Measurements from ENCODE around the gene SPTB. TPM values are rescaled to one million over a fixed set of nuclear protein-coding genes. Genes with fewer than 3 reads are reported as not detected.

The SPTB gene
- polyA plus RNA-seq, 1 experiment = 0.01 TPM

DNA sequence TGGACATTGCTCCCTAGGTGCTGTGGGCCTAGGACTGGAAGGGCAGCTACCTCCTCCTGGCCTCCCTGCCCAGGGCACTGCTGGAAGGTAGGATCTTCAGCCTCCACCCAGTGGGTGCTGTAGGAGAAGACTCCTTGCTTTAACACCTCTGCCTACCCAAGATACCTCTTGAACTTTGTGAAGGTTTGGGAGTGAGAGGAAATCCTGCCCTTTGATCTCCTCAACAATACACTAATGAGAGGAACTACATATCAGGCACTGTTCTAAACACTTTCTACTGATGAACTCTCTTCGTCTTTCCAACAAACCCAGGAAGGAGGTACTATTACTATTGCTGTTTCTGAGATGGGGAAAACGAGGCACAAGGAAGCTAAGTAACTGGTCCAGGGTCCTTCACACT, 108.5 kb downstream of the SPTB start:
- no peak for DNase-seq (ENCODE audit: low read depth, low spot score)
- TF ChIP-seq, protein P1, sequence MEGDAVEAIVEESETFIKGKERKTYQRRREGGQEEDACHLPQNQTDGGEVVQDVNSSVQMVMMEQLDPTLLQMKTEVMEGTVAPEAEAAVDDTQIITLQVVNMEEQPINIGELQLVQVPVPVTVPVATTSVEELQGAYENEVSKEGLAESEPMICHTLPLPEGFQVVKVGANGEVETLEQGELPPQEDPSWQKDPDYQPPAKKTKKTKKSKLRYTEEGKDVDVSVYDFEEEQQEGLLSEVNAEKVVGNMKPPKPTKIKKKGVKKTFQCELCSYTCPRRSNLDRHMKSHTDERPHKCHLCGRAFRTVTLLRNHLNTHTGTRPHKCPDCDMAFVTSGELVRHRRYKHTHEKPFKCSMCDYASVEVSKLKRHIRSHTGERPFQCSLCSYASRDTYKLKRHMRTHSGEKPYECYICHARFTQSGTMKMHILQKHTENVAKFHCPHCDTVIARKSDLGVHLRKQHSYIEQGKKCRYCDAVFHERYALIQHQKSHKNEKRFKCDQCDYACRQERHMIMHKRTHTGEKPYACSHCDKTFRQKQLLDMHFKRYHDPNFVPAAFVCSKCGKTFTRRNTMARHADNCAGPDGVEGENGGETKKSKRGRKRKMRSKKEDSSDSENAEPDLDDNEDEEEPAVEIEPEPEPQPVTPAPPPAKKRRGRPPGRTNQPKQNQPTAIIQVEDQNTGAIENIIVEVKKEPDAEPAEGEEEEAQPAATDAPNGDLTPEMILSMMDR (IDR thresholded peaks at IDR 0.05; ENCODE audit: low read depth, low read length) = no peak
- H3K9me3 ChIP-seq (ENCODE audit: control insufficient read depth, insufficient read depth, low read length) = peaks cover 24% of the 10 kb centered on the region
- ChIA-PET CTCF (interaction anchor here (1.5 kb wide), 1 partner anchor 52 kb away, joined by 4 read pairs; no protein-coding TSS in a partner anchor), POLR2A (no interaction called here)
- peaks cover 41% of the 10 kb centered on the region for H3K27me3 ChIP-seq (ENCODE audit: control insufficient read depth, insufficient read depth, low read length)
- H3K27ac ChIP-seq (ENCODE audit: low read depth, low read length) = no peak overlapping the region
- no peak overlapping the region for H3K4me3 ChIP-seq (ENCODE audit: low read depth, low read length)

- H3K27me3 ChIP-seq (ENCODE audit: control insufficient read depth, insufficient read depth, low read length) = peaks cover 39% of the 10 kb centered on the region
- CTCF ChIA-PET = interaction anchor here (1.5 kb wide), 1 partner anchor 52 kb away, joined by 4 read pairs; no protein-coding TSS in a partner anchor
- peaks cover 24% of the 10 kb centered on the region for H3K9me3 ChIP-seq (ENCODE audit: control insufficient read depth, insufficient read depth, low read length)
- TF ChIP-seq, protein P1 (IDR thresholded peaks at IDR 0.05; ENCODE audit: low read depth, low read length) = no peak
- H3K27ac ChIP-seq (ENCODE audit: low read depth, low read length) = no peak overlapping the region
- no peak for DNase-seq (ENCODE audit: low read depth, low spot score)
- POLR2A ChIA-PET = no interaction called here
- H3K4me3 ChIP-seq (ENCODE audit: low read depth, low read length) = no peak overlapping the region
Measured at GRCh38 chr14:64770751-64771150, 109.0 kb downstream of the SPTB start.

DNA sequence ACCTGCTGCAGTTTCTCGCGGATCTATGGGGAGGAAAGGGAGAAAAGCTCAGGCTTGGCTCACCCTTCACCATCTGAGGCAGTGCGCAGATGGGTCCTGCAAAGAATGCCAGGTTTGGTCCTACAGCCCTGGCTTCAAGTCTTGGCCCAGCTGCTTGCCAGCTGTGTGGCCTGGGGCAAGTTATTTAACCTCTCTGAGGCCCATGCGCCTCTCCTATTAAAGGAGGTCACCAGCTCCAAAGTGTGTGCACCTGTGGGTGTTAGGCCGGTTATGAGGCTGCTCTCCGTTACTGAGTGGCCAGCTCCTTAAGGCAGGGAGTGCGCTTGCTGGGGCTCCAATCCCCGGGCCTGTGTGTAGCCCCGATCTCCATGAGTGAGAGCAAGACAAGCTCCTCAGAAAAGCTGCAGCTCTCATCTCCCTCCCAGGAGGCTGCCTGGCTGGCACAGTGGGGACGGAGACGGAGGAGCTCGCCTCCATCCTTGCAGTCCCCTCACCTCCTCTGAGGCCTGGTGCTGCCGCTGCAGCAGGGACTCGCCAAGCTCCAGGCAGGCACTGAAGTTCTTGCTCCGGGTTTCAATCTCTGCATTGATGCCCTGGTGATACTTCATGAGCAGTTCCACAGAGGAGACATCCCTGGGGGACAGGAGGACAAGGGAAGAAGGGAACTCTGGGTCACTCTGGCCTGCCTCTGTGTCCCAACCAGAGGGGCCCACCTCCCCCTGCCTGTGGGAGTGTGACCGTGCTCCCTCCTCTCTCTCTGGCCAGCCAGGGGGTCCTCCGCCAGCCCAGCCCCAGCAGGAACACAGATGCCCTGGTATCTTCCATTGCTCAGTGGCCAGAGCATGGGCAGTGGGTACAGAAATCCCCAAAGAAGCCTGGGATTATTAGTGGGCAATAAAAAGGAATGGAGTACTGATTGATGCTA, 110.3 kb downstream of the SPTB start:
- H3K27me3 ChIP-seq (ENCODE audit: control insufficient read depth, insufficient read depth, low read length) = peaks cover 31% of the 10 kb centered on the region
- TF ChIP-seq, protein P1 (IDR thresholded peaks at IDR 0.05; ENCODE audit: low read depth, low read length) = no peak
- DNase-seq (ENCODE audit: low read depth, low spot score) = no peak
- POLR2A ChIA-PET = no interaction called here
- no peak overlapping the region for H3K4me3 ChIP-seq (ENCODE audit: low read depth, low read length)
- H3K27ac ChIP-seq (ENCODE audit: low read depth, low read length) = no peak overlapping the region
- CTCF ChIA-PET = interaction anchor here (0.5 to 1.6 kb wide), 4 partner anchors 54 to 212 kb away, joined by 3 to 13 read pairs (median 4); no protein-coding TSS in a partner anchor
- H3K9me3 ChIP-seq (ENCODE audit: control insufficient read depth, insufficient read depth, low read length) = peaks cover 18% of the 10 kb centered on the region

DNA sequence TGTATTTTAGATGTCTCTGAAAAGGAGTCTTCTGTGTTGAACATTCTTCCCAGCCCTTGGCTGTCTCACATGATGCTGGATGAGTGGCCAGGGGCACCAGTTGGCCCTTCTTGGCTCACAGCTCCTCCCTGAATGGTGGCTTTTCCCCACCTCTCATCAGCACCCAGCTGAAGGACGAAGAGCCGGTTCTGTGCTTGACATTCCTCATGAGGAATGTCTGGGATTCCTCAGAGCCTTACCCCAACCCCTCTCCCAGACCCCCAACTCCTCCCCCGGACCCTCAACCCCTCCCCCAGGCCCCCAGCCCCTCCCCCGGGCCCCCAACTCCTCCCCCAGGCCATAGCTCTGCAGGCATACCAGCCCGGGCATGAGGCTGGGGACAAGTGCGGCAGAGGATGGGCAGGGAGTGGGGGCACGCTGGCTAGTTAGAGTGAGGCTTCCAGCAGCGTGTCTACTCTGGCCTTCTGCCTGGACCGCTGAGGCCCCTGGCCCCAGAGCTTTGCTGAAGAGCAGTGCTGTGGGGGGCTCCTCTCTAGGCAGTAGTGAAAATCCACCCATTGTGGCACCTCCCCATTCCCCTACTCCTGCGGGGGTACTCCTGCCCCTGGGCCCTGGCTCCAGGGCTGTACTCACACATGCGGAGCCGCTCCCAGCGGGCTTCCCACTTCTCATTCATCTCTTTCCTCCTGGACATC, 111.2 kb downstream of the SPTB start:
- CTCF ChIA-PET = interaction anchor here (1.0 to 1.6 kb wide), 3 partner anchors 9 to 142 kb away, joined by 3 to 13 read pairs (median 4); no protein-coding TSS in a partner anchor

More for the DNA sequence above, 111.2 kb downstream of the SPTB start:
- Histone ChIP-seq H3K27me3 (ENCODE audit: control insufficient read depth, insufficient read depth, low read length) (peaks cover 31% of the 10 kb centered on the region), H3K27ac (ENCODE audit: low read depth, low read length) (no peak overlapping the region), H3K9me3 (ENCODE audit: control insufficient read depth, insufficient read depth, low read length) (peaks cover 13% of the 10 kb centered on the region), H3K4me3 (ENCODE audit: low read depth, low read length) (no peak overlapping the region)
- TF ChIP-seq, protein P1 (IDR thresholded peaks at IDR 0.05; ENCODE audit: low read depth, low read length) = no peak
- DNase-seq (ENCODE audit: low read depth, low spot score) = no peak
- POLR2A ChIA-PET = no interaction called here

Measured in AG04450 (cell line).